GM18499 (cell line): ENCODE data around the gene BMP5.
A peak's percentile ranks its signal among the peaks of the same experiment; 100 is the strongest.

Experiments used
- ATAC-seq: cut with Tn5 transposase; IDR thresholded peaks from one replicate; pipeline ENCODE4 v1.9.1; 2021; ENCODE audit warnings: moderate number of reproducible peaks; ENCODE audit not compliant: insufficient read depth, unreplicated experiment

BMP5 gene

DNA sequence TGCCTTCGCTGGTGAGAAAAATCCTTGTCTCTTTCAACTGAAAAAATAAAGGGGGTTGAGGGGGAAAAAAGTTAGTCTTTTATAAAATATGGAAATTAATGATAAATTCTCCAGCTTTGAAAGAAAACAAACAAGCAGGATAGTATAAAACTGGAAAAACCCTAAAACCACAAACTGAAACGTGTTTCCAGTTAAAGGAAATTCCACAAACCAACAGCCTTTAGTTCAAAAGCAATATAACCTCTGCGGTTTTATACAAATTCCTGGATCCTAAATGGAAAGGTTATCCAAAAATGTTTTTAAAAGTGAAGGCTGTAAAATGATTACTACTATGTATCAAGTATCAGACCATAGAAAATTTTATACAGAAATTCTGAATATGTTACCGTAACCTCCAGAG, 55.6 kb downstream of the BMP5 start:
- no peak for ATAC-seq

DNA sequence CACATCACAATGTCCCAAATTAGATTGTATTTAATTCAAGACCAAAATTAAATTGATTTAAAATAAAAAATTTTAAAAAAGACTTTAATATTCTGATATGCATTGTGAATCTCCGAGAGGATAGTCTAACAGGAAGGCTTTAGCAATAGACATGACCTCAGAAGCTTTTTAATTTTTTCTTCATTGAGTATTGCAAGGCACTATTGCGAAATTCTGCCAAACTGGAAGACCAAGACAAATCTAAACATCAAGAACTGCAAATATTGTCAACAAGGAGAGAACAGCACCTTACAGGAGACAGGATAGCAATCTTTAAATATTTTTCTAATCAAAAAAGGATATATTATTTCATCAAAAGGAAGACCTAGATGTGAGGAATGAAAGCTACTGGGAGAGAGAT, 56.9 kb downstream of the BMP5 start:
- ATAC-seq, result no peak

GRCh38 chr6:55812509-55812908, 62.9 kb downstream of the BMP5 start:
- no peak for ATAC-seq

GRCh38 chr6:55811074-55811473, 64.3 kb downstream of the BMP5 start:
- no peak for ATAC-seq

DNA sequence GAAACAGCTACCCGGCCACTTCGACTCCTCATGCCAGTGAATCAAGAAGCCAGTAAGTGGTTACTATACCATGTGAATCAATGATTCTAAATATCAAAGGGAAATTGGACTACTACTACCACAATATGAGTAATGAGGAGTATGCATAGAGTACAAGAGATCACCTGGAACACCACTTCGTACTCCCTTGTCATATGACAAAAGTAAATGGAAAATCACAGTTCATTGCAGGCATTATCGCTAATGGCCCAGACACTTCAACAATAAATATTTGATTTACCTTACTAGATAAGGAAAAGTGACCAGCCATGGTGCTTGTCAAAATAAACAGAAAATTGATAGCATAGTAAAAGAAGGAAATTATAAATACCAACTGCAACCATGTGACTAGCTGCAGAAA, 73.1 kb downstream of the BMP5 start:
- no peak for ATAC-seq

GRCh38 chr6:55798571-55798970, 76.8 kb downstream of the BMP5 start:
- no peak for ATAC-seq

GRCh38 chr6:55794136-55794812, 81.1 kb downstream of the BMP5 start:
- no peak for ATAC-seq

DNA sequence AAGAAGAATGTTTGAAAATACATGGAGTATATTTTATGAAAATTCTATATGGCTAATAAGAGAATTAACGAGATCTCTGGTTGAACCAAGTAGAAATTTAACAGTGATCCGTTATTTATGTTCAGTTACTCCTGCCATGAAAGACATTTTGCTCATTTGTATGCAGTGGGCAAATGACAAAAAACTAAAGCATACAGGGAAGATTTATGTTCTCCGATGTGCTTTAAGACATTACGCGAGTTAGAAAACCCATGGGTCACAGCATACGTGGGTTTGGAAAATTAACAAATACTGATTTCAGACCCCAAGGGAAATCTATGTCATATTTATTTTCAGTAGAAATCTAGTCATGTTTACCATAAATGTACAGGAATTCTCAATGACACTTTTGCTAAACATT, 90.1 kb downstream of the BMP5 start:
- no peak for ATAC-seq

- no peak for ATAC-seq
Measured at GRCh38 chr6:55782275-55782674, 93.1 kb downstream of the BMP5 start.

GRCh38 chr6:55778705-55779104, 96.7 kb downstream of the BMP5 start:
- ATAC-seq, result peak; percentile 49

DNA sequence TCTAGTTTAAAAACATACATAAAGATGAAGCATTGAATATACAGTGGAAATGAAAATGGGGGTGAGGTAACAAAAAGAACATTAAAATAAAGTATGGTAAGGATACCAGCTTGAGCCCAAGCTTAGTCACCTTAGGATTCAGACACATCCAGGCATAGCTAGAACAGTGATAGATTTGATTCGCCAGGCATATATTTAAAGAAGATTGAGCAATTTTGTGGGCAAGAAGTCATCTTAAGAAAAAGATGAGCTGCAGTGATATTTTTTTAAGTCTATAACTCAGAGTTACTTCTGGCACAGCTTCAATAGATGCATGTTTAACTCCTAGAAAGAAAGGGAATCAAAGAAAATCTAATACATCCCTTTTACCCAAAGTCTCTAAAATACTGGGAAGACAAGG, 97.9 kb downstream of the BMP5 start:
- ATAC-seq, result no peak

GRCh38 chr6:55776113-55776512, 99.3 kb downstream of the BMP5 start:
- ATAC-seq, result no peak

DNA sequence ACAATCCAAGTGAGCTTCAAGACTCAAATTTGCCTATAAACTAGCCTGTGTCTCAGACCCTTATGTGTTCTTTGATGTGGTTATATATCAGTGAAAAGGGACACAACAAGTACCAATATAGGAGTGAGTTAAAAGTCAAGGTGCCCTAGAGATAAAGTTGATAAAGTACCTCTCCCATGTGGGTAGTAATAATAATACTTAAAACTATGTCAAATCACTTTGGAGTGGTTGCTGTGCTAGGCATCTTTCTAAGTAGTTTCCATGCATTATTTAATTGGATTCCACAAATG, 100.4 kb downstream of the BMP5 start:
- no peak for ATAC-seq

- no peak for ATAC-seq
Measured at GRCh38 chr6:55774286-55775028, 100.9 kb downstream of the BMP5 start.

DNA sequence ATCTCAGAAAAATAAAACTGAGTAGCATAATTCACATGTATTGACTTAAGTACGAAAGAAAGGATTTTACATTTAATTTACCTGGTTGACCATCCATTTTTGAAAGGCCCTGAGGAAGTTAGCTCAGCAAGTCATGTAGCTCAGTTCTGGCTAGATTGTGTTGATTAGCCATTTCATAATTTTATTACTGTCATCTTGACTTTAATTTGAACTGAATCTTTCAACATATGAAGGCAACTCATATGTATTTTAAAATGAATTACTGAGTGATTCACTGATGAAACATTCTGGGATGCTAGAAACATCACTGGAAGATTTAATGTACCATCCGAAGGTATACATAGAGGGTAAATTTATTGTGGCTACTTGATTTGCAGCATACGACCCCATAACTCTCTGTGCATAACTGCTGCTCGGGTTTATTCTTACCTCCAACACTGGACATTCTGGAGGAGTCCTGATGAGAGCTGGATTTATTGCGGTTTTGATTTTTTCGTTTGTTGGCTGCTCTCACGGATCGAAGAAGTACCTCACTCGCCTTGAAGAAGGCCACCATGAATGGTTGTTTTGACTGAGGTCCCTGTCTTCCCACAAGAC, 101.7 kb downstream of the BMP5 start:
- ATAC-seq, result no peak

GRCh38 chr6:55772730-55773129, 102.7 kb downstream of the BMP5 start:
- no peak for ATAC-seq

DNA sequence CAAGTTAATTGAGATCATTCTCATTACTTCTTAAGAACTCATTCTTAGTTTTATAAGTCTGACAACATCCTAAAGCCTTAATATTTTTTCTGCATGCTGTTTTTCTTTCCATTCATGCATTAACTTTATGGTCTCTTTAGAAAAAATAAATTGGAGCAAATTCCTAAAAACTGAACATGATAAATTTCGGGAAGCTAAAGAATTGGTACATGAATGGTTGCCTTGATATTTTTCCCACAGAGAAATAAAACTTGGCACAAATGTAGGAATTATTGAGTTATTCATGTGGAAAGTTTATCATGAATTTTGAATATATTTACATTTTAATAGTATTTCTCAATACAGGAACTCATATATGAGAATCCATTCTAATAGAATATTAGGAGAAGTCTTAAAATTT, 115.9 kb downstream of the BMP5 start:
- ATAC-seq, result no peak

DNA sequence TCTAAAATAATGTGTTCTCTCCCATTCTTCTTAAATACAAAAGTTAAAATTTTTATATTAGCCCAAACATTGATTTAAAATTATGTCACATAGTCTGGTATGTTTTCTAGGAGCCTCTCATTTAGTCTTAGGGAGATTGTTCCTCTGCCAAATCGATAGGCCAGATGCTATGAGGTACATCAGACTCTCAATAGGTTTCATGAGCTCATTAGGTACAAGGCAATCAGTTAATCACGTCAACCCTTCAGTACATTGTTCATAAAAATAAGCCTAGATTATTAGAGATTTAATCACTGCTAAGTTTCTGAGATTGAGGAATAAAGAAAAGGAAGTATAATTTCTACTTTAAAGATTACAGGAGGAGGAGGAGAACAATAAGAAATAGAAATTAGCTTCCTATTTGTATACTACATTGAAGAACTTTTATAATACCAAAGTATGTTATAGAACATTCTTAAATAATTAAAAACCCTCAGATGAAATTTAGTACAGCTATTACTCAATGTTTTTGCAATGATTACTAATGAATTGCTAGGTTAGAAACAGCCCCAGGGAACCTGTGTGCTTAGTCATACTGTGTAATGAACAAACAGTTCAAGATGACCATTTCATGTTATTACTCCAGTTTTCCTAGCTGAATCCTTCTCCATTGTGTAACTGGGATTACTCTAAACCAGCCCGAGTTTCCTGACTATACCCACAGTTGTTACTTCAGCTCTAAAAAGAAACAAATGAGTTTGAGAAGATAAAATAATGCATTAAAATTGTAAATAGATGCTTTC, 117.0 kb downstream of the BMP5 start:
- no peak for ATAC-seq

DNA sequence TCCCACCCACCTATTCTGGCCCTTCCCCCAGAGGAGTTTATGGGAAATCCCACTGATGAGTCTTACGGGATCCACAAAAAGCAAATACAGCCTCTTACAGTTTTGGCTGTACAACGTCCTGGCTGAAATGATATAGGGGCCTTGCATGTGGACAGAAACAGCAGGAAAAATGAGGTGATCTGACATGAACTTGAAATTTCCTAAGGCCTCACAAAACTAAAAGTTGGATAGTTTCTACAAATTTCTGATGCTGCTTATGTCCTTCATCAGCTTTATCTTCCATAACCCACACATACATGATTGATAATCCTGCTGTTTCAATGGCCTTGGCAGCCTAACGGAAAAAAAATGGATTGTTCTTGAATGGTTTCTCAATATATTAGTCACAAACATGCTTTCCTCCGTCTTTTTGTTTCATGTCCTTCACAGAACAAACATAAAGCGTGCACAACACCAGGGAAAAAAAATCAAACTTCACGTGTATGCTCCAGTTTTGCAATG, 118.8 kb downstream of the BMP5 start:
- no peak for ATAC-seq

GRCh38 chr6:55748880-55749279, 126.5 kb downstream of the BMP5 start:
- ATAC-seq, result no peak

DNA sequence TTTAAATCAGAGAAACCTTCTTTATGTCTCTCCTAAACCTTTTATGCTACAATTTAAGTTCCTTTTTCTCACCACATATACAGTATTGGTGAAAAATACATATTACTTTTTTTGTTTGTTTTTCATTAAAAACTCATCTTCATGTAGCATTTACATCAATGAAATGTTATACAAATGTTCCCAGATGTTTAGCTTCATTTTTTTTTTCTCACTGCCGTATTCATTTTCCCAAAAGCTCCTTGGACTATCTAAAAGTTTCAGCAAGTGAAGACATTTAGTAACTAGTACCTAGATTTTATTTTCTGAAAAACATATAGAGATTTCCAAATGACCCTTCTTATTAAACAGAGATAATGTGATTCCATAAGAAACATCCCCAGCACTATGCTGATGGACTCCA, 128.9 kb downstream of the BMP5 start:
- no peak for ATAC-seq
